HEK293T (cell line): ENCODE results near the gene LELP1.

Experiments
- FOXK2 ChIP-seq: fragments of 450-650 bp; IDR thresholded peaks from 2 replicates; pipeline ENCODE4 v1.6.1; 2016; ENCODE audit warnings: mild to moderate bottlenecking
- FOXM1 ChIP-seq: fragments of 450-650 bp; IDR thresholded peaks from 2 replicates; pipeline ENCODE4 v1.6.1; 2017; ENCODE audit warnings: mild to moderate bottlenecking, borderline replicate concordance
- NFRKB ChIP-seq: fragments of 450-650 bp; IDR thresholded peaks from 2 replicates; pipeline ENCODE4 v1.6.1; 2016; ENCODE audit warnings: mild to moderate bottlenecking, moderate library complexity
- SP1 ChIP-seq: fragments of 450-650 bp; IDR thresholded peaks from 2 replicates; pipeline ENCODE4 v1.6.1; 2017

DNA sequence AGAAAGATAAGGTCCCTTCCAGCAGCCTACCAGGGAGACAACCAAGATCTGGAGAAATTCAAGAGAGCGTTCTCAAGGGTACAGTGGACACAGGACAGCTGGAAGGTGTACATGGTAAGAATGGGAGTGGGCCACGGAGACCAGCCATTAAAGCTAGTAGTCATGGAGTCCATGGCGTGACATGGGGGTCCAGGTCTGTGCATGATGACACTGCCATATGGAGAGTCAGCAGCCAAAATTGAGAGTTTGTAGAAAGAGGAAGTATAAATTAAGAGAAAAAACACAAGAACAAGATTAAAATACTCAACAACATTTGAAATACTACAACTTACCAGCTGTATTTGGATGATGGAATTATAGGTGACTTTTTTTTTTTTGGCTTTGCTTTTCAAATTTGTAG, 48.3 kb downstream of the LELP1 start:
- TF ChIP-seq FOXK2 (no peak), SP1 (no peak), FOXM1 (no peak), NFRKB (no peak)
